ENCODE results near the gene GALNT9.

The GALNT9 gene

GRCh38 chr12:132316497-132317232 lies 12.7 kb downstream of the GALNT9 start:
- TF ChIP-seq ISL1 (CRISPR knock-in tag; IDR thresholded peaks at IDR 0.05) (no peak), ESRRG (CRISPR knock-in tag; IDR thresholded peaks at IDR 0.05) (no peak), TCF4 (CRISPR knock-in tag; IDR thresholded peaks at IDR 0.05; ENCODE audit: borderline replicate concordance) (no peak), PATZ1 (CRISPR knock-in tag; IDR thresholded peaks at IDR 0.05; ENCODE audit: borderline replicate concordance) (no peak), ZNF565 (CRISPR knock-in tag; conservative IDR thresholded peaks at IDR 0.05; ENCODE audit: low read depth) (no peak), ZFP3 (CRISPR knock-in tag; IDR thresholded peaks at IDR 0.05) (no peak), CSDC2 (CRISPR knock-in tag; IDR thresholded peaks at IDR 0.05) (no peak), TOX (CRISPR knock-in tag; IDR thresholded peaks at IDR 0.05; ENCODE audit: borderline replicate concordance) (no peak), ZNF8 (CRISPR knock-in tag; IDR thresholded peaks at IDR 0.05) (no peak), ZFP30 (CRISPR knock-in tag; IDR thresholded peaks at IDR 0.05) (no peak), BACH2 (CRISPR knock-in tag; IDR thresholded peaks at IDR 0.05; ENCODE audit: borderline replicate concordance) (no peak), ZNF70 (CRISPR knock-in tag; IDR thresholded peaks at IDR 0.05) (no peak), SNAI2 (CRISPR knock-in tag; IDR thresholded peaks at IDR 0.05) (no peak), RARB (CRISPR knock-in tag; IDR thresholded peaks at IDR 0.05) (no peak), ZC3H10 (CRISPR knock-in tag; IDR thresholded peaks at IDR 0.05) (no peak), TSHZ2 (CRISPR knock-in tag; IDR thresholded peaks at IDR 0.05) (no peak)
- TF ChIP-seq, protein P1, sequence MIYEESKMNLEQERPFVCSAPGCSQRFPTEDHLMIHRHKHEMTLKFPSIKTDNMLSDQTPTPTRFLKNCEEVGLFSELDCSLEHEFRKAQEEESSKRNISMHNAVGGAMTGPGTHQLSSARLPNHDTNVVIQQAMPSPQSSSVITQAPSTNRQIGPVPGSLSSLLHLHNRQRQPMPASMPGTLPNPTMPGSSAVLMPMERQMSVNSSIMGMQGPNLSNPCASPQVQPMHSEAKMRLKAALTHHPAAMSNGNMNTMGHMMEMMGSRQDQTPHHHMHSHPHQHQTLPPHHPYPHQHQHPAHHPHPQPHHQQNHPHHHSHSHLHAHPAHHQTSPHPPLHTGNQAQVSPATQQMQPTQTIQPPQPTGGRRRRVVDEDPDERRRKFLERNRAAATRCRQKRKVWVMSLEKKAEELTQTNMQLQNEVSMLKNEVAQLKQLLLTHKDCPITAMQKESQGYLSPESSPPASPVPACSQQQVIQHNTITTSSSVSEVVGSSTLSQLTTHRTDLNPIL (CRISPR knock-in tag; IDR thresholded peaks at IDR 0.05; ENCODE audit: low read depth), result no peak
- ATAC-seq, result no peak

DNA sequence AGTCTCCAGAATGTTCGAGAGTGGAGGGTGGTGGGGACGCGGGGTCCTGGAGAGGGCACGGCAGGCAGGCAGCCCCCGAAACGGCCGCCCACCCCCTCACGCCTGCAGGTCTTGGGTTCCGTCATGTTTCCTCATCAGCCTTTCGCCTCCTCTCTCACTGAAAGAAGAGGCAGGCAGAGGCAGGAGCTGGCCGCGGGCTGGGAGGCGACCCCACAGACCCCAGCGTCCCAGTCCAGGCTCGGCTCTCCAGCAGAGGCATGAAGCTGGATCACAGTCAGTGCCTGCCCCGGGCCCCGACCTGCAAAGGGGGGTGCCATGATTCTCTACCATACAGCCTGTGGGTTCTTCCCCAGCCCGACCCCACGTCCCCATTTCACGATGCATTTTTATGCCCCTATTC lies 13.4 kb downstream of the GALNT9 start:
- no peak for ATAC-seq

More for the DNA sequence above, 13.4 kb downstream of the GALNT9 start:
- TF ChIP-seq ZNF70 (CRISPR knock-in tag; IDR thresholded peaks at IDR 0.05) (no peak), OSR1 (CRISPR knock-in tag; IDR thresholded peaks at IDR 0.05) (no peak), TSHZ2 (CRISPR knock-in tag; IDR thresholded peaks at IDR 0.05) (no peak), GLIS3 (CRISPR knock-in tag; IDR thresholded peaks at IDR 0.05) (no peak), ESRRG (CRISPR knock-in tag; IDR thresholded peaks at IDR 0.05) (no peak), PATZ1 (CRISPR knock-in tag; IDR thresholded peaks at IDR 0.05; ENCODE audit: borderline replicate concordance) (no peak), POU6F1 (CRISPR knock-in tag; IDR thresholded peaks at IDR 0.05; ENCODE audit: borderline replicate concordance, low read depth) (no peak), ZFP3 (CRISPR knock-in tag; IDR thresholded peaks at IDR 0.05) (no peak), CSRNP3 (CRISPR knock-in tag; IDR thresholded peaks at IDR 0.05) (no peak), TOX (CRISPR knock-in tag; IDR thresholded peaks at IDR 0.05; ENCODE audit: borderline replicate concordance) (no peak), SNAI2 (CRISPR knock-in tag; IDR thresholded peaks at IDR 0.05) (no peak), ZNF8 (CRISPR knock-in tag; IDR thresholded peaks at IDR 0.05) (no peak)
- TF ChIP-seq, protein P1 (CRISPR knock-in tag; IDR thresholded peaks at IDR 0.05; ENCODE audit: low read depth), result no peak
